Neural progenitor cell (in vitro differentiated cells): ENCODE data around the gene IER5L.
A peak's percentile ranks its signal among the peaks of the same experiment; 100 is the strongest.

ENCODE experiments used
- CTCF ChIP-seq: fragments of 200-600 bp; sonication (generic); IDR thresholded peaks from 2 replicates; pipeline ENCODE4 v1.5.1; 2017; ENCODE audit warnings: antibody characterized with exemption, mild to moderate bottlenecking
- EZH2 ChIP-seq: fragments of 200-600 bp; sonication (generic); IDR thresholded peaks from 2 replicates; pipeline ENCODE4 v1.6.1; 2017; ENCODE audit warnings: antibody characterized with exemption, mild to moderate bottlenecking, moderate library complexity
- EZH2phosphoT487 ChIP-seq: fragments of 200-600 bp; sonication (generic); IDR thresholded peaks from 2 replicates; pipeline ENCODE4 v1.6.1; 2017; ENCODE audit warnings: antibody characterized with exemption

GRCh38 chr9:129182625-129183494, 4.8 kb upstream of the IER5L start:
- TF ChIP-seq CTCF (peak; percentile 70), EZH2 (no peak), EZH2phosphoT487 (no peak)
